H9 (cell line): ENCODE results near the gene PLEKHN1. TPM values are rescaled to one million over a fixed set of nuclear protein-coding genes. Genes with fewer than 3 reads are reported as not detected.
"Not testable (repeated sequence)": the region's sequence is repeated elsewhere in the genome, so short reads cannot be mapped to it uniquely, and the experiment has no call there.

Experiments
- DNase-seq: peaks from one replicate; pipeline ENCODE4 v3.0.0-alpha.2; 2017
- H2AFZ ChIP-seq: one replicate; pipeline ENCODE4 v1.6.1; 2013; ENCODE audit warnings: mild to moderate bottlenecking, low read length, control low read depth, moderate library complexity
- H2AK5ac ChIP-seq: 2 replicates; pipeline ENCODE4 v1.6.1; 2013; ENCODE audit warnings: low read length, control low read depth, mixed read lengths; ENCODE audit not compliant: insufficient read length
- H2BK120ac ChIP-seq: one replicate; pipeline ENCODE4 v1.6.1; 2013; ENCODE audit warnings: low read depth, mild to moderate bottlenecking, low read length, control low read depth, inconsistent platforms; ENCODE audit not compliant: poor library complexity, severe bottlenecking
- H2BK12ac ChIP-seq: 2 replicates; pipeline ENCODE4 v1.6.1; 2013; ENCODE audit warnings: low read length, control low read depth, mixed read lengths, low read depth; ENCODE audit not compliant: insufficient read length
- H2BK15ac ChIP-seq: 2 replicates; pipeline ENCODE4 v1.6.1; 2013; ENCODE audit warnings: low read depth, low read length, control low read depth
- H2BK20ac ChIP-seq: one replicate; pipeline ENCODE4 v1.6.1; 2013; ENCODE audit warnings: low read depth, mild to moderate bottlenecking, low read length, control low read depth, inconsistent platforms; ENCODE audit not compliant: poor library complexity, severe bottlenecking
- H2BK5ac ChIP-seq: 2 replicates; pipeline ENCODE4 v1.6.1; 2013; ENCODE audit warnings: low read length, control low read depth, mixed read lengths; ENCODE audit not compliant: insufficient read length
- H3K14ac ChIP-seq: 2 replicates; pipeline ENCODE4 v1.6.1; 2013; ENCODE audit warnings: low read length, control low read depth; ENCODE audit not compliant: insufficient read depth
- H3K18ac ChIP-seq: 2 replicates; pipeline ENCODE4 v1.6.1; 2013; ENCODE audit warnings: low read depth, mild to moderate bottlenecking, mixed read lengths, low read length, control low read depth; ENCODE audit not compliant: insufficient read length
- H3K23ac ChIP-seq: 2 replicates; pipeline ENCODE4 v1.6.1; 2013; ENCODE audit warnings: low read length, control low read depth, mixed read lengths, low read depth; ENCODE audit not compliant: insufficient read length
- H3K23me2 ChIP-seq: 2 replicates; pipeline ENCODE4 v1.6.1; 2013; ENCODE audit warnings: low read depth, mild to moderate bottlenecking, mixed read lengths, low read length, control low read depth; ENCODE audit not compliant: insufficient read length, poor library complexity, severe bottlenecking
- H3K27ac ChIP-seq: 2 replicates; pipeline ENCODE4 v1.5.1; 2013; ENCODE audit warnings: low read length, control low read depth, mixed read lengths, low read depth; ENCODE audit not compliant: insufficient read length
- H3K27me3 ChIP-seq: 2 replicates; pipeline ENCODE4 v1.6.1; 2013; ENCODE audit warnings: low read length, control low read depth, inconsistent platforms; ENCODE audit not compliant: insufficient read depth
- H3K4ac ChIP-seq: 2 replicates; pipeline ENCODE4 v1.6.1; 2013; ENCODE audit warnings: low read depth, mild to moderate bottlenecking, control low read depth, inconsistent platforms, low read length, moderate library complexity
- H3K4me1 ChIP-seq: 2 replicates; pipeline ENCODE4 v1.6.1; 2013; ENCODE audit warnings: low read length, control low read depth, inconsistent platforms; ENCODE audit not compliant: insufficient read depth
- H3K4me2 ChIP-seq: 2 replicates; pipeline ENCODE4 v1.6.1; 2013; ENCODE audit warnings: low read length, control low read depth, mixed read lengths; ENCODE audit not compliant: insufficient read length, insufficient read depth
- H3K56ac ChIP-seq: 2 replicates; pipeline ENCODE4 v1.6.1; 2013; ENCODE audit warnings: low read depth, mild to moderate bottlenecking, mixed read lengths, low read length, control low read depth; ENCODE audit not compliant: insufficient read length
- H3K79me1 ChIP-seq: 2 replicates; pipeline ENCODE4 v1.6.1; 2013; ENCODE audit warnings: low read depth, mild to moderate bottlenecking, moderate library complexity, low read length, control low read depth, inconsistent platforms; ENCODE audit not compliant: insufficient read depth, poor library complexity, severe bottlenecking
- H3K79me2 ChIP-seq: 2 replicates; pipeline ENCODE4 v1.6.1; 2013; ENCODE audit warnings: low read length, control low read depth, inconsistent platforms; ENCODE audit not compliant: insufficient read depth
- H3K9ac ChIP-seq: 2 replicates; pipeline ENCODE4 v1.6.1; 2013; ENCODE audit warnings: low read length, control low read depth, mixed read lengths; ENCODE audit not compliant: insufficient read length; ENCODE audit errors: extremely low read depth
- H3K9me3 ChIP-seq: one replicate; pipeline ENCODE4 v1.6.1; 2013; ENCODE audit warnings: low read depth, low read length, inconsistent platforms; ENCODE audit not compliant: control insufficient read depth
- H3T11ph ChIP-seq: one replicate; pipeline ENCODE4 v1.6.1; 2013; ENCODE audit warnings: mild to moderate bottlenecking, low read length, control low read depth, inconsistent platforms
- H4K20me1 ChIP-seq: one replicate; pipeline ENCODE4 v1.6.1; 2013; ENCODE audit not compliant: control insufficient read depth, insufficient read length, insufficient read depth
- H4K5ac ChIP-seq: 2 replicates; pipeline ENCODE4 v1.6.1; 2013; ENCODE audit warnings: low read depth, mild to moderate bottlenecking, mixed read lengths, low read length, control low read depth; ENCODE audit not compliant: insufficient read length
- H4K8ac ChIP-seq: replicated peaks from 2 replicates; pipeline ENCODE4 v1.6.1; 2013; ENCODE audit warnings: low read length, control low read depth, mixed read lengths, low read depth; ENCODE audit not compliant: insufficient read length
- H4K91ac ChIP-seq: 2 replicates; pipeline ENCODE4 v1.6.1; 2013; ENCODE audit warnings: low read depth, mild to moderate bottlenecking, moderate library complexity, mixed read lengths, low read length, control low read depth; ENCODE audit not compliant: insufficient read length
- H3K27ac Mint-ChIP-seq, 3 experiments: 2 replicates in 2 of 3; 3 replicates in 1 of 3; pipeline ENCODE4 v1.8.0; 2020 to 2021; ENCODE audit warnings: mixed read lengths in 3 of 3, mild to moderate bottlenecking in 1 of 3, moderate library complexity in 1 of 3
- H3K27me3 Mint-ChIP-seq: 2 replicates; pipeline ENCODE4 v1.8.0; 2021; ENCODE audit warnings: low read depth, mild to moderate bottlenecking, moderate library complexity, mixed read lengths
- H3K36me3 Mint-ChIP-seq, 3 experiments: 2 replicates in 2 of 3; 3 replicates in 1 of 3; pipeline ENCODE4 v1.8.0; 2020 to 2021; ENCODE audit warnings: low read depth in 3 of 3, mixed read lengths in 3 of 3; ENCODE audit not compliant: insufficient read depth in 1 of 3
- H3K4me1 Mint-ChIP-seq, 2 experiments: 2 replicates each; pipeline ENCODE4 v1.8.0; 2020; ENCODE audit warnings: mixed read lengths in 2 of 2
- H3K4me3 Mint-ChIP-seq, 2 experiments: 2 replicates in 1 of 2; 3 replicates in 1 of 2; pipeline ENCODE4 v1.8.0; 2020 to 2021; ENCODE audit warnings: mild to moderate bottlenecking in 2 of 2, mixed read lengths in 2 of 2, moderate library complexity in 1 of 2
- H3K9me3 Mint-ChIP-seq, 2 experiments: 2 replicates in 1 of 2; 3 replicates in 1 of 2; pipeline ENCODE4 v1.8.0; 2020; ENCODE audit warnings: mild to moderate bottlenecking in 2 of 2, mixed read lengths in 2 of 2, moderate library complexity in 1 of 2
- WGBS: extraction: QIAGEN DNeasy Blood & Tissue Kit; methylation state at CpG from one replicate; pipeline ENCODE4 v1.1.7; 2013; ENCODE audit warnings: missing lambda C conversion rate, low lambda C conversion rate, mixed read lengths; ENCODE audit not compliant: insufficient read length; ENCODE audit errors: extremely low coverage; 5-methylcytosine and 5-hydroxymethylcytosine counted together
- total RNA-seq: library from RNA; stranded (reverse); gene quantifications from 2 replicates; pipeline ENCODE4 v1.2.1, GENCODE V29; 2021
- TF ChIP-seq, protein P1 (sequence below): fragments of 200-600 bp; sonication (generic); conservative IDR thresholded peaks from 3 replicates; pipeline ENCODE4 v1.8.0; 2021; ENCODE audit warnings: antibody characterized with exemption, mild to moderate bottlenecking

The PLEKHN1 gene
- total RNA-seq, 1 experiment from 2014 or later: 3.0 TPM

DNA sequence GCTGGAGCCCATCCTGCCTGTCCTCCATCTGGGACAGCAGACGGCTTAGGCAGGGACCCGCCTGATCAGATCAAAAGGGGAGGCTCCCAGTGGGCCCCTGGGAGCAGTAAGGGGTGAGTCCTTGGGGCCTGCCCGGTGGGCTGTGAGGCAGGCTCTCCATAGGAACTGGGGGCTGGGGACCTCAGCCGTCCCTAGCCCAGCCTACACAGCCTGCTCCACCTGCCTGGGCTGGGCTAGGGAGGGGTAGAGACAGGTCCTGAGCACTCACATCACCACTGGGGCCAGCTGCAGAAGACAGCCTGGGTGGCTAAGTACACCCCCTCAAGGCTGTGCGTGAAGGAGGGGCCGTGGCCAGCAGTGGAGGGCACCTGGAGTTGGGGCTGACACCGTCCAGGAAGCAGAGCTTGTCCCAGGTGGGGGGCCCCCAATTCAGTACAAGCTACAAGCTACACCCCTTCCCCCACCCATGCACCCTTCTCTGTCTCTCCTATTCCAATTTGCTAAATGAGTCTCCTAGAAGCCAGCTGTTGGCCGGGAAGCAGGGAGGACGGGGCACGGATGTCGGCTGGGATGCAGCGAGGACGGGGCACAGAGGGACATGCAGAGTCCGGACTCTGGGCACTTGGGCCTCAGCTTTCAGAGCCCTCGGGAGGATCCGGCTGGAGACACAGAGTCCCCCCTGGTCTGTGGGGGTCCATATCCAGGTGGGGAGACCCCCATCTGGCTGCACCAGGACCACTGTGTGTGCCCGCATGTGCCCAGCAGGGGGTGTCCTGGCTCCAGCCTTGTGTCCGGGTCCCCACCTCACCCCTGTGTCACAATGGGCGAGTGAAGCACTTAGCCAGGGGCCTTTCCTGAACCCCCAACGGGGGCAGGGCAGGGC lies 48.8 kb downstream of the PLEKHN1 start:
- H2AFZ ChIP-seq: no peak overlapping the region
- Mint-ChIP-seq H3K4me1 (peaks cover 19 to 29% of the 10 kb centered on the region in 2 experiments), H3K9me3 (peaks cover 0 to 3% of the 10 kb centered on the region in 2 experiments; a peak in 2 of 5 replicates), H3K36me3 (no peaks in the 10 kb centered on the region; a peak in 1 of 7 replicates), H3K27ac (peak overlapping the region in 2 of 3 experiments; percentile 40 to 74; a peak in 1 of 7 replicates), H3K27me3 (peaks cover 7% of the 10 kb centered on the region), H3K4me3 (no peak overlapping the region)
- H4K20me1 ChIP-seq: no peaks in the 10 kb centered on the region
- H3K79me1 ChIP-seq: no peaks in the 10 kb centered on the region
- H2BK20ac ChIP-seq: no peak overlapping the region
- TF ChIP-seq, protein P1, sequence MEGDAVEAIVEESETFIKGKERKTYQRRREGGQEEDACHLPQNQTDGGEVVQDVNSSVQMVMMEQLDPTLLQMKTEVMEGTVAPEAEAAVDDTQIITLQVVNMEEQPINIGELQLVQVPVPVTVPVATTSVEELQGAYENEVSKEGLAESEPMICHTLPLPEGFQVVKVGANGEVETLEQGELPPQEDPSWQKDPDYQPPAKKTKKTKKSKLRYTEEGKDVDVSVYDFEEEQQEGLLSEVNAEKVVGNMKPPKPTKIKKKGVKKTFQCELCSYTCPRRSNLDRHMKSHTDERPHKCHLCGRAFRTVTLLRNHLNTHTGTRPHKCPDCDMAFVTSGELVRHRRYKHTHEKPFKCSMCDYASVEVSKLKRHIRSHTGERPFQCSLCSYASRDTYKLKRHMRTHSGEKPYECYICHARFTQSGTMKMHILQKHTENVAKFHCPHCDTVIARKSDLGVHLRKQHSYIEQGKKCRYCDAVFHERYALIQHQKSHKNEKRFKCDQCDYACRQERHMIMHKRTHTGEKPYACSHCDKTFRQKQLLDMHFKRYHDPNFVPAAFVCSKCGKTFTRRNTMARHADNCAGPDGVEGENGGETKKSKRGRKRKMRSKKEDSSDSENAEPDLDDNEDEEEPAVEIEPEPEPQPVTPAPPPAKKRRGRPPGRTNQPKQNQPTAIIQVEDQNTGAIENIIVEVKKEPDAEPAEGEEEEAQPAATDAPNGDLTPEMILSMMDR: peak; percentile 44; the same call in 2 of the 3 replicates
- no peak overlapping the region for H3T11ph ChIP-seq
- no peak overlapping the region for H3K9ac ChIP-seq
- no peaks in the 10 kb centered on the region for H3K4me1 ChIP-seq
- H3K23me2 ChIP-seq: peaks cover 9% of the 10 kb centered on the region
- H3K27ac ChIP-seq: no peak overlapping the region
- H4K5ac ChIP-seq: no peak overlapping the region
- H2BK5ac ChIP-seq: no peak overlapping the region
- H3K4ac ChIP-seq: no peak overlapping the region
- no peaks in the 10 kb centered on the region for H3K27me3 ChIP-seq
- no peak overlapping the region for H3K14ac ChIP-seq
- H3K79me2 ChIP-seq: no peaks in the 10 kb centered on the region
- no peak overlapping the region for H3K23ac ChIP-seq
- WGBS: no CpG with 5 or more reads among the region's 20 CpGs
- no peaks in the 10 kb centered on the region for H3K9me3 ChIP-seq
- H2BK120ac ChIP-seq: no peak overlapping the region
- no peak overlapping the region for H3K4me2 ChIP-seq
- no peak overlapping the region for H4K91ac ChIP-seq
- no peak overlapping the region for H3K18ac ChIP-seq
- no peak overlapping the region for H2BK15ac ChIP-seq
- no peak overlapping the region for H2AK5ac ChIP-seq
- no peak overlapping the region for H4K8ac ChIP-seq
- no peak overlapping the region for H3K56ac ChIP-seq
- no peak overlapping the region for H2BK12ac ChIP-seq
- peak; percentile 52 for DNase-seq

DNA sequence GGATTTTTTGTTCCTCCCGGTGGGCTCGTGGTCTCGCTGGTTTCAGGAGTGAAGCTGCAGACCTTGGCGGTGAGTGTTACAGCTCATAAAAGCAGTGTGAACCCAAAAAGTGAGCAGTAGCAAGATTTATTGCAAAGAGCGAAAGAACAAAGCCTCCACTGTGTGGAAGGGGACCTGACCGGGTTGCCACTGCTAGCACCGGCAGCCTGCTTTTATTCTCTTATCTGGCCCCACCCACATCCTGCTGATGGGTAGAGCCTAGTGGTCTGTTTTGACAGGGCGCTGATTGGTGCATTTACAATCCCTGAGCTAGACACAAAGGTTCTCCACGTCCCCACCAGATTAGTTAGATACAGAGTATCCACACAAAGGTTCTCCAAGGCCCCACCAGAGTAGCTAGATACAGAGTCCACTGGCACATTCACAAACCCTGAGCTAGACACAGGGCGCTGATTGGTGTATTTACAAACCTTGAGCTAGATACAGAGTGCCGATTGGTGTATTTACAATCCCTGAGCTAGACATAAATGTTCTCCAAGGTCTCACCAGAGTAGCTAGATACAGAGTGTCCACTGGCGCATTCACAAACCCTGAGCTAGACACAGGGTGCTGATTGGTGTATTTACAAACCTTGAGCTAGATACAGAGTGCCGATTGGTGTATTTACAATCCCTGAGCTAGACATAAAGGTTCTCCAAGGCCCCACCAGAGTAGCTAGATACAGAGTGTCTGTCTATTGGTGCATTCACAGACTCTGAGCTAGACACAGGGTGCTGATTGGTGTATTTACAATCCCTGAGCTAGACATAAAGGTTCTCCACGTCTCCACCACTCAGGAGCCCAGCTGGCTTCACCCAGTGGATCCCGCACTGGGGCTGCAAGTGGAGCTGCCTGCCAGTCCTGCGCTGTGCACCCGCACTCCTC lies 51.4 kb downstream of the PLEKHN1 start:
- H3K27ac ChIP-seq, H2BK20ac ChIP-seq, H3T11ph ChIP-seq, H3K4me2 ChIP-seq, H3K9me3 Mint-ChIP-seq, H2BK5ac ChIP-seq, H3K9me3 ChIP-seq, H3K4ac ChIP-seq, H2AFZ ChIP-seq, H4K5ac ChIP-seq, H2BK15ac ChIP-seq, H3K4me3 Mint-ChIP-seq, H3K18ac ChIP-seq, H4K20me1 ChIP-seq, H3K79me2 ChIP-seq, H3K4me1 ChIP-seq, H3K14ac ChIP-seq, H3K9ac ChIP-seq, H3K36me3 Mint-ChIP-seq, H3K23ac ChIP-seq, H3K27me3 ChIP-seq, H2BK120ac ChIP-seq, H3K79me1 ChIP-seq, H2BK12ac ChIP-seq, H4K8ac ChIP-seq, H3K56ac ChIP-seq, H2AK5ac ChIP-seq, H3K27me3 Mint-ChIP-seq, H4K91ac ChIP-seq: not testable (repeated sequence)
- no CpG with 5 or more reads among the region's 17 CpGs for WGBS
- peaks cover 24 to 45% of the 10 kb centered on the region in 2 experiments for H3K4me1 Mint-ChIP-seq
- DNase-seq: peak; percentile 19
- H3K27ac Mint-ChIP-seq: peak overlapping the region in 1 of 3 experiments; percentile 35; a peak in 2 of 7 replicates
- peaks cover 16% of the 10 kb centered on the region for H3K23me2 ChIP-seq
